Measurements from ENCODE around the gene P3H2.
"Not testable (repeated sequence)": the region's sequence is repeated elsewhere in the genome, so short reads cannot be mapped to it uniquely, and the experiment has no call there.

Gene P3H2

DNA sequence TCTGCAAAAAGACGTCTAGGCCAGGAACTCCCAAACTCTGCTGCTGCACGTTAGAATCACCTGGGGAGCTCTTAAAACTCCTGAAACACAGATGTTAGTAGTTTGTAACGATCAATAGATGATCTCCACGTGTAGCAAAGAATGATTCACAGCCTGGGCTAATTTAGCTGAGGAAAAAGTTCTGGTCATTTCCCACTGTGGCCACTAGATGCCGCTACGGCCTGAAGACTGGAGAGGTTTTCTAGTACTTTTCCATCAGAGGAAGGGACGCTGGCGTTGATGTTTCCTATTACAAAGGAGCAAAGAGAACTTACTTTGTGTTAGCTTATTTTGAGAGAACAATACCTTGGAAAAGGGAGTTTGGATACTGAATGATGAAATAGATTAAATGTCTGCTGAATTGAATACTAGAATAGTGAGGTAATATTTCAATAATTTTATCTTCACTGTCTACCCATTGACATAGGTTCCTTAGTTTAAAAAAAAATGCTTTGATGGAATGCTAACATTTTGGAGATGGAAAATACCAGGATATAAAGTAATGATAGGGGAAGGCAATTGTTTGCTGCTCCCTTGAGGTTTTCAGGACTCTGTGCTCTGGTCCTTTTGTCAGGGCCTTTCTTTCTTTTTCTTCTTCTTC is 159.1 kb downstream of the P3H2 start:
- Histone ChIP-seq H3K9me3 (ENCODE audit: insufficient read depth, low read depth, low read length) (no peaks in the 10 kb centered on the region), H3F3A (ENCODE audit: low read depth) (no peaks in the 10 kb centered on the region), H3K36me3 (ENCODE audit: insufficient read depth, low read length) (no peaks in the 10 kb centered on the region), H3K4me2 (ENCODE audit: low read depth, low read length, poor library complexity, severe bottlenecking) (peak overlapping the region; percentile 48), H3K9ac (ENCODE audit: low read depth, low read length, poor library complexity, severe bottlenecking) (peak overlapping the region; percentile 12), H2AFZ (ENCODE audit: low read length) (peak overlapping the region; percentile 78), H3K27me3 (ENCODE audit: insufficient read depth, low read length, poor library complexity, severe bottlenecking) (no peaks in the 10 kb centered on the region), H3K79me2 (ENCODE audit: insufficient read depth, low read length) (no peaks in the 10 kb centered on the region), H3K4me1 (ENCODE audit: insufficient read depth, low read length, poor library complexity, severe bottlenecking) (peaks cover 8% of the 10 kb centered on the region), H3K4me3 (ENCODE audit: low read length, poor library complexity, severe bottlenecking) (peak overlapping the region; percentile 17), H4K20me1 (ENCODE audit: insufficient read depth, low read length, poor library complexity, severe bottlenecking) (no peaks in the 10 kb centered on the region), H3K9me2 (replicated peaks; ENCODE audit: low read depth, low read length) (no peaks in the 10 kb centered on the region)
- no peak for TF ChIP-seq EZH2phosphoT487 (IDR thresholded peaks at IDR 0.05; ENCODE audit: borderline replicate concordance)
- TF ChIP-seq, protein P1, sequence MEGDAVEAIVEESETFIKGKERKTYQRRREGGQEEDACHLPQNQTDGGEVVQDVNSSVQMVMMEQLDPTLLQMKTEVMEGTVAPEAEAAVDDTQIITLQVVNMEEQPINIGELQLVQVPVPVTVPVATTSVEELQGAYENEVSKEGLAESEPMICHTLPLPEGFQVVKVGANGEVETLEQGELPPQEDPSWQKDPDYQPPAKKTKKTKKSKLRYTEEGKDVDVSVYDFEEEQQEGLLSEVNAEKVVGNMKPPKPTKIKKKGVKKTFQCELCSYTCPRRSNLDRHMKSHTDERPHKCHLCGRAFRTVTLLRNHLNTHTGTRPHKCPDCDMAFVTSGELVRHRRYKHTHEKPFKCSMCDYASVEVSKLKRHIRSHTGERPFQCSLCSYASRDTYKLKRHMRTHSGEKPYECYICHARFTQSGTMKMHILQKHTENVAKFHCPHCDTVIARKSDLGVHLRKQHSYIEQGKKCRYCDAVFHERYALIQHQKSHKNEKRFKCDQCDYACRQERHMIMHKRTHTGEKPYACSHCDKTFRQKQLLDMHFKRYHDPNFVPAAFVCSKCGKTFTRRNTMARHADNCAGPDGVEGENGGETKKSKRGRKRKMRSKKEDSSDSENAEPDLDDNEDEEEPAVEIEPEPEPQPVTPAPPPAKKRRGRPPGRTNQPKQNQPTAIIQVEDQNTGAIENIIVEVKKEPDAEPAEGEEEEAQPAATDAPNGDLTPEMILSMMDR (conservative IDR thresholded peaks at IDR 0.05; ENCODE audit: low read length) = peak; percentile 97

DNA sequence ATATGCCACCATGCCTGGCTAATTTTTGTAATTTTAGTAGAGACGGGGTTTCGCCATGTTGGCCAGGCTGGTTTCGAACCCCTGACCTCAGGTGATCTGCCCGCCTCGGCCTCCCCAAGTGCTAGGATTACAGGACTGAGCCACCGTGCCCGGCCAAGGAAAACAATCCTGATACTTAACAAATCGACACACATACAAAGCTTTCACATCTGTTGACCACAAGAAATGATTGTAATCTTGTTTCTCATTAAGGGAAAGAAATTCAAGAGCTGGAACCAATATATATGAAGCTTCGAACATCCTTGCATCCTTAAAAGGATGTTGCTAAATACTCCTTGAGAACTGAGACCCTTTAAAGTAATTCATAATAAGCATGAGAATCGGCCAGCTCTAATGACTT is 159.6 kb downstream of the P3H2 start:
- H3K4me2 ChIP-seq (ENCODE audit: low read depth, low read length, poor library complexity, severe bottlenecking) = peak overlapping the region; percentile 48
- not testable (repeated sequence) for H3K79me2 ChIP-seq (ENCODE audit: insufficient read depth, low read length); H3K4me1 ChIP-seq (ENCODE audit: insufficient read depth, low read length, poor library complexity, severe bottlenecking); H3K9me3 ChIP-seq (ENCODE audit: insufficient read depth, low read depth, low read length); H3K9me2 ChIP-seq (replicated peaks; ENCODE audit: low read depth, low read length); H4K20me1 ChIP-seq (ENCODE audit: insufficient read depth, low read length, poor library complexity, severe bottlenecking); H3K27me3 ChIP-seq (ENCODE audit: insufficient read depth, low read length, poor library complexity, severe bottlenecking); H3K36me3 ChIP-seq (ENCODE audit: insufficient read depth, low read length); H3F3A ChIP-seq (ENCODE audit: low read depth)
- peak overlapping the region; percentile 78 for H2AFZ ChIP-seq (ENCODE audit: low read length)
- H3K9ac ChIP-seq (ENCODE audit: low read depth, low read length, poor library complexity, severe bottlenecking) = peak overlapping the region; percentile 12
- H3K4me3 ChIP-seq (ENCODE audit: low read length, poor library complexity, severe bottlenecking) = peak overlapping the region; percentile 17

DNA sequence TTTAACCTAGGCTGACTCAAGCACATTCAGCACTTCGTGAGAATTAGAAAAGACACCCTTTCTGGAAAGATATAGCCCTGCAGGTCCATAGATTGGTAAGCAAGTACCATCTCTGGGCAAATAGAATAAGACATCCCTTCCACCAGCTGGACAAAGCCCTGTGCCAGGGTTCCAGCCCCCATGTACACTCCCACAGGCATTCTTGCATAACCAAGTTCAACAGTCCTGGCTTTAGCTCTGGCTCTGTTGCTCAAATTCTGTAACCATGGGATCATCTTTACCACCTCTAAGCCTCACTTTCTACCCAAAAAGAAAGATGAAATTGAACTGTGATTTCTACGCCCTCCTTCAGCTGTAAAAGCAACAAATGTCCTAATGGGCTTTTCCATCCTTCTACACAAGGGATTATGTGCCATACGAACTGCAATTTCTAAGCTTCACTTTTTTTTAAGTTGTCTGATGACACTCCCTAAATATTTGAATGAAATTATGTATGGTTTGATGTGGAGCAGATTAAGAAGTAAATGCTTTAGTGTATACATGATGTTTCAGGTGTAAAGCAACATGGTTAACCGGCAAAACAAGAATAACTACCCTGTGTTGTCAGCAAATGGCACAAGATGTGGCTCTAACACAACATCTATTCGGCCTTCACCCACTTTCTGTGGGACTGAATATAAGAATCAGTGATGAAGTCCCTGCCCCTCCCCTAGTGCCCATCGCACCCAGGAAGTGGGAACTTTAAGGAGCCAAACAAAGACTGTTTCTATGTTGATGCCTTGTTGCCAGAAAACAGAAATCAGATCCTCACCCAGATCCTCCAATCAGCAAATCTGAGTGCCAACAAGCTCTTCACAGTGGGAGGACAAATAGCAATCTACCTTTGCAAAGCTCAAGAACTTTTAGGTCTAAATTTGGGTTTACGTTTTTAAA is 165.7 kb downstream of the P3H2 start:
- Histone ChIP-seq H3K9me2 (replicated peaks; ENCODE audit: low read depth, low read length) (no peaks in the 10 kb centered on the region), H3K36me3 (ENCODE audit: insufficient read depth, low read length) (no peaks in the 10 kb centered on the region), H3F3A (ENCODE audit: low read depth) (no peaks in the 10 kb centered on the region), H3K4me2 (ENCODE audit: low read depth, low read length, poor library complexity, severe bottlenecking) (no peak overlapping the region), H4K20me1 (ENCODE audit: insufficient read depth, low read length, poor library complexity, severe bottlenecking) (no peaks in the 10 kb centered on the region), H3K4me3 (ENCODE audit: low read length, poor library complexity, severe bottlenecking) (no peak overlapping the region), H3K9me3 (ENCODE audit: insufficient read depth, low read depth, low read length) (no peaks in the 10 kb centered on the region), H2AFZ (ENCODE audit: low read length) (no peak overlapping the region), H3K9ac (ENCODE audit: low read depth, low read length, poor library complexity, severe bottlenecking) (no peak overlapping the region), H3K79me2 (ENCODE audit: insufficient read depth, low read length) (no peaks in the 10 kb centered on the region), H3K4me1 (ENCODE audit: insufficient read depth, low read length, poor library complexity, severe bottlenecking) (peaks cover 3% of the 10 kb centered on the region), H3K27me3 (ENCODE audit: insufficient read depth, low read length, poor library complexity, severe bottlenecking) (no peaks in the 10 kb centered on the region)
- TF ChIP-seq, protein P1 (conservative IDR thresholded peaks at IDR 0.05; ENCODE audit: low read length) = no peak
- no peak for TF ChIP-seq EZH2phosphoT487 (IDR thresholded peaks at IDR 0.05; ENCODE audit: borderline replicate concordance)
